Measurements from ENCODE around the gene FAM193A. TPM values are rescaled to one million over a fixed set of nuclear protein-coding genes. Genes with fewer than 3 reads are reported as not detected.

The FAM193A gene
- 10 to 100 TPM in 3 of 4 donors, 1 to 10 TPM in 1; 10.0 to 19.2 (median 12.8) TPM for polyA plus RNA-seq
- long read RNA-seq, donor 1 = 0 reads
- long read RNA-seq, donor 2, partial matches to known transcripts = 5 of 5 reads
- long read RNA-seq, donor 2, other reads (novel, unspliced or antisense) = 0 of 5 reads
- long read RNA-seq, donor 3, partial matches to known transcripts = 0 of 2 reads
- long read RNA-seq, donor 3, other reads (novel, unspliced or antisense) = 0 of 2 reads
- long read RNA-seq, donor 4 = 0 reads
- long read RNA-seq, donor 5 = 0 reads
- long read RNA-seq, donor 6, partial matches to known transcripts = 0 of 2 reads
- long read RNA-seq, donor 6, other reads (novel, unspliced or antisense) = 0 of 2 reads
- long read RNA-seq, donor 7 = 0 reads
- long read RNA-seq, donor 8 = 0 reads
- long read RNA-seq, donor 9 = 0 reads
- long read RNA-seq, donor 10, partial matches to known transcripts = 0 of 1 reads
- long read RNA-seq, donor 10, other reads (novel, unspliced or antisense) = 0 of 1 reads

- Histone ChIP-seq H3K27me3 (ENCODE audit: control insufficient read depth in 3 of 3, insufficient read depth in 3 of 3, low read length in 3 of 3) (no peaks in the 10 kb centered on the region), H3K4me1 (ENCODE audit: control insufficient read depth in 3 of 3, insufficient read depth in 2 of 3, low read depth in 1 of 3, low read length in 2 of 3) (peaks cover 0 to 11% (median 0%) of the 10 kb centered on the region in 3 donors), H3K27ac (ENCODE audit: low read depth in 1 of 3, low read length in 2 of 3) (peak within 1 kb of the TSS; percentile 91 to 96 (median 92)), H3K4me3 (ENCODE audit: low read depth in 1 of 3, low read length in 3 of 3) (peak within 1 kb of the TSS; percentile 84 to 96 (median 90)), H3K36me3 (ENCODE audit: control insufficient read depth in 3 of 3, insufficient read depth in 2 of 3, low read depth in 1 of 3, low read length in 3 of 3) (peaks cover 0 to 9% (median 0%) of the 10 kb centered on the region in 3 donors), H3K9me3 (ENCODE audit: control insufficient read depth in 2 of 2, insufficient read depth in 1 of 2, low read depth in 1 of 2, low read length in 1 of 2) (no peaks in the 10 kb centered on the region)
- FAIRE-seq = no peak
- 1% methylated on average over 32 to 105 of the region's 106 CpGs for WGBS, 3 donors
- peak; percentile 99 to 100 for DNase-seq
These were observed at the start of gene FAM193A for GRCh38 chr4:2536193-2537010. TSS of gene FAM193A (plus strand) at chr4:2536647. CDS start at chr4:2536916, 269 bp downstream.

GRCh38 chr4:2486981-2487380, 49.5 kb upstream of the FAM193A start:
- peak in 1 of 2 donors; percentile 44 for DNase-seq
- Histone ChIP-seq H3K27ac (ENCODE audit: low read depth in 1 of 3, low read length in 2 of 3) (no peak overlapping the region), H3K36me3 (ENCODE audit: control insufficient read depth in 3 of 3, insufficient read depth in 2 of 3, low read depth in 1 of 3, low read length in 3 of 3) (peaks cover 11 to 30% (median 12%) of the 10 kb centered on the region in 3 donors), H3K4me1 (ENCODE audit: control insufficient read depth in 3 of 3, insufficient read depth in 2 of 3, low read depth in 1 of 3, low read length in 2 of 3) (peaks cover 20 to 32% (median 28%) of the 10 kb centered on the region in 3 donors), H3K27me3 (ENCODE audit: control insufficient read depth in 3 of 3, insufficient read depth in 3 of 3, low read length in 3 of 3) (no peaks in the 10 kb centered on the region), H3K4me3 (ENCODE audit: low read depth in 1 of 3, low read length in 3 of 3) (no peak overlapping the region), H3K9me3 (ENCODE audit: control insufficient read depth in 2 of 2, insufficient read depth in 1 of 2, low read depth in 1 of 2, low read length in 1 of 2) (no peaks in the 10 kb centered on the region)
- WGBS, 3 donors = 76 to 85% (median 79%) methylated on average over 6 of the region's 6 CpGs
- no peak for FAIRE-seq

GRCh38 chr4:2487632-2488031, 48.8 kb upstream of the FAM193A start:
- H3K36me3 ChIP-seq (ENCODE audit: control insufficient read depth in 3 of 3, insufficient read depth in 2 of 3, low read depth in 1 of 3, low read length in 3 of 3) = peaks cover 11 to 35% (median 16%) of the 10 kb centered on the region in 3 donors
- FAIRE-seq (no peak), DNase-seq (no peak)
- no peak overlapping the region for H3K4me3 ChIP-seq (ENCODE audit: low read depth in 1 of 3, low read length in 3 of 3)
- peaks cover 16 to 26% (median 23%) of the 10 kb centered on the region in 3 donors for H3K4me1 ChIP-seq (ENCODE audit: control insufficient read depth in 3 of 3, insufficient read depth in 2 of 3, low read depth in 1 of 3, low read length in 2 of 3)
- H3K27ac ChIP-seq (ENCODE audit: low read depth in 1 of 3, low read length in 2 of 3) = no peak overlapping the region
- no peaks in the 10 kb centered on the region for H3K27me3 ChIP-seq (ENCODE audit: control insufficient read depth in 3 of 3, insufficient read depth in 3 of 3, low read length in 3 of 3)
- no peaks in the 10 kb centered on the region for H3K9me3 ChIP-seq (ENCODE audit: control insufficient read depth in 2 of 2, insufficient read depth in 1 of 2, low read depth in 1 of 2, low read length in 1 of 2)
- WGBS, 3 donors = 55 to 65% (median 64%) methylated on average over 6 of the region's 6 CpGs

- 91 to 93% (median 93%) methylated on average over 20 of the region's 20 CpGs for WGBS, 3 donors
- DNase-seq = no peak
- Histone ChIP-seq H3K27me3 (ENCODE audit: control insufficient read depth in 3 of 3, insufficient read depth in 3 of 3, low read length in 3 of 3) (no peaks in the 10 kb centered on the region), H3K27ac (ENCODE audit: low read depth in 1 of 3, low read length in 2 of 3) (peak overlapping the region in 1 of 3 donors; percentile 68), H3K36me3 (ENCODE audit: control insufficient read depth in 3 of 3, insufficient read depth in 2 of 3, low read depth in 1 of 3, low read length in 3 of 3) (peaks cover 14 to 48% (median 20%) of the 10 kb centered on the region in 3 donors), H3K4me3 (ENCODE audit: low read depth in 1 of 3, low read length in 3 of 3) (no peak overlapping the region), H3K4me1 (ENCODE audit: control insufficient read depth in 3 of 3, insufficient read depth in 2 of 3, low read depth in 1 of 3, low read length in 2 of 3) (peaks cover 13 to 19% (median 15%) of the 10 kb centered on the region in 3 donors), H3K9me3 (ENCODE audit: control insufficient read depth in 2 of 2, insufficient read depth in 1 of 2, low read depth in 1 of 2, low read length in 1 of 2) (no peaks in the 10 kb centered on the region)
- FAIRE-seq = no peak
These were observed 47.2 kb upstream of the FAM193A start for GRCh38 chr4:2489081-2489805.

- FAIRE-seq (no peak), DNase-seq (no peak)
- 80 to 82% (median 81%) methylated on average over 9 of the region's 9 CpGs for WGBS, 3 donors
- no peaks in the 10 kb centered on the region for H3K9me3 ChIP-seq (ENCODE audit: control insufficient read depth in 2 of 2, insufficient read depth in 1 of 2, low read depth in 1 of 2, low read length in 1 of 2)
- H3K27me3 ChIP-seq (ENCODE audit: control insufficient read depth in 3 of 3, insufficient read depth in 3 of 3, low read length in 3 of 3) = no peaks in the 10 kb centered on the region
- peak overlapping the region in 2 of 3 donors; percentile 22 to 68 for H3K27ac ChIP-seq (ENCODE audit: low read depth in 1 of 3, low read length in 2 of 3)
- no peak overlapping the region for H3K4me3 ChIP-seq (ENCODE audit: low read depth in 1 of 3, low read length in 3 of 3)
- peaks cover 14 to 52% (median 20%) of the 10 kb centered on the region in 3 donors for H3K36me3 ChIP-seq (ENCODE audit: control insufficient read depth in 3 of 3, insufficient read depth in 2 of 3, low read depth in 1 of 3, low read length in 3 of 3)
- H3K4me1 ChIP-seq (ENCODE audit: control insufficient read depth in 3 of 3, insufficient read depth in 2 of 3, low read depth in 1 of 3, low read length in 2 of 3) = peaks cover 7 to 15% (median 13%) of the 10 kb centered on the region in 3 donors
These were observed 46.5 kb upstream of the FAM193A start for GRCh38 chr4:2489841-2490552.

- FAIRE-seq (no peak), DNase-seq (no peak)
- no peak overlapping the region for H3K4me3 ChIP-seq (ENCODE audit: low read depth in 1 of 3, low read length in 3 of 3)
- peaks cover 0 to 2% (median 2%) of the 10 kb centered on the region in 3 donors for H3K4me1 ChIP-seq (ENCODE audit: control insufficient read depth in 3 of 3, insufficient read depth in 2 of 3, low read depth in 1 of 3, low read length in 2 of 3)
- peaks cover 21 to 71% (median 28%) of the 10 kb centered on the region in 3 donors for H3K36me3 ChIP-seq (ENCODE audit: control insufficient read depth in 3 of 3, insufficient read depth in 2 of 3, low read depth in 1 of 3, low read length in 3 of 3)
- WGBS, 3 donors = 84 to 100% (median 85%) methylated on average over 1 of the region's 1 CpG
- H3K9me3 ChIP-seq (ENCODE audit: control insufficient read depth in 2 of 2, insufficient read depth in 1 of 2, low read depth in 1 of 2, low read length in 1 of 2) = no peaks in the 10 kb centered on the region
- H3K27ac ChIP-seq (ENCODE audit: low read depth in 1 of 3, low read length in 2 of 3) = no peak overlapping the region
- no peaks in the 10 kb centered on the region for H3K27me3 ChIP-seq (ENCODE audit: control insufficient read depth in 3 of 3, insufficient read depth in 3 of 3, low read length in 3 of 3)
These were observed 43.5 kb upstream of the FAM193A start for GRCh38 chr4:2492970-2493369.

GRCh38 chr4:2494992-2495391, 41.5 kb upstream of the FAM193A start:
- 79 to 96% (median 80%) methylated on average over 3 of the region's 3 CpGs for whole genome bisulfite sequencing, 3 donors
- H3K36me3 ChIP-seq (ENCODE audit: control insufficient read depth in 3 of 3, insufficient read depth in 2 of 3, low read depth in 1 of 3, low read length in 3 of 3) = peaks cover 21 to 75% (median 30%) of the 10 kb centered on the region in 3 donors
- FAIRE-seq = no peak
- no peaks in the 10 kb centered on the region for H3K9me3 ChIP-seq (ENCODE audit: control insufficient read depth in 2 of 2, insufficient read depth in 1 of 2, low read depth in 1 of 2, low read length in 1 of 2)
- H3K27ac ChIP-seq (ENCODE audit: low read depth in 1 of 3, low read length in 2 of 3) = no peak overlapping the region
- no peak overlapping the region for H3K4me3 ChIP-seq (ENCODE audit: low read depth in 1 of 3, low read length in 3 of 3)
- H3K4me1 ChIP-seq (ENCODE audit: control insufficient read depth in 3 of 3, insufficient read depth in 2 of 3, low read depth in 1 of 3, low read length in 2 of 3) = peaks cover 0 to 2% (median 0%) of the 10 kb centered on the region in 3 donors
- no peak for DNase-seq
- H3K27me3 ChIP-seq (ENCODE audit: control insufficient read depth in 3 of 3, insufficient read depth in 3 of 3, low read length in 3 of 3) = no peaks in the 10 kb centered on the region
